Measurements from ENCODE around the gene CDK13. TPM values are rescaled to one million over a fixed set of nuclear protein-coding genes. Genes with fewer than 3 reads are reported as not detected.

CDK13 gene
- total and polyA plus RNA-seq, 9 of the 15 experiments (the other 6 are each of a cell fraction or from before 2014, with no cell fraction given) = 9.8 to 46.1 (median 32.4) TPM

DNA sequence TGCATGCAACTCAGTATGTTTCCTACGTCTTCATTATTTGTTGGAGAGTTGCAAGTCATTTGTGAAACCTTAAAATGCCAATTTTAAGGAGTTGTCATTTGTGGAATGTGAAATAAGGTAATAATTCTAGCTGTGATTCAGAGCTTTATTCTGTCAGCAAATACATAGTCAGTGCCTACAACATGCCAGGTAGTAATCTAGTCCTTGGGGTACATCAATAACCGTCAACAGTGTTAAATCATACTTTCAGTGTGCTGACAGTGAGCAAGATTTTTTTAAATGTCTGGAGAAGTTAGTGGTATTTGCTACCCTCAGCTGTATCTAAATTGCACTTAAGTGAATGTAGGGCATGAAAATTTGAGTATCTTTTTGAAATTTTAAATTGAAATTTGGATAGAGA is 147.7 kb downstream of the CDK13 start:
- DNase-seq (ENCODE audit: extremely low read depth in 1 of 4, low spot score in 3 of 4) = no peak
- no TSS peak for BruUV-seq (replicated peaks)
- CTCF ChIA-PET (ENCODE audit: low intra/inter-chr PET ratio) = no interaction called here
- Histone ChIP-seq H3K36me3 (ENCODE audit: control insufficient read depth, insufficient read depth, low read length) (peaks cover 41% of the 10 kb centered on the region; the same call in 2 of the 3 replicates), H3K27ac (ENCODE audit: extremely low read depth, low read depth, low read length) (no peak overlapping the region), H3K4me2 (ENCODE audit: insufficient read depth, low read length) (no peak overlapping the region), H3K79me2 (ENCODE audit: control insufficient read depth, insufficient read depth, low read length) (no peaks in the 10 kb centered on the region), H4K20me1 (replicated peaks; ENCODE audit: control insufficient read depth, insufficient read depth, low read length) (0 out of 2 replicates have a peak, but pooled peaks cover 3% of the 10 kb centered on the region), H3K9me1 (ENCODE audit: control insufficient read depth, insufficient read depth, low read length) (no peaks in the 10 kb centered on the region), H3K9me3 (replicated peaks; ENCODE audit: control insufficient read depth, insufficient read depth, low read depth, low read length) (no peaks in the 10 kb centered on the region), H3K4me1 (replicated peaks in 1 of 2; ENCODE audit: control insufficient read depth in 2 of 2, insufficient read depth in 2 of 2, low read length in 2 of 2) (no peaks in the 10 kb centered on the region), H3K9ac (ENCODE audit: insufficient read depth in 1 of 2, low read depth in 2 of 2, low read length in 2 of 2) (no peak overlapping the region), H3K27me3 (ENCODE audit: control insufficient read depth in 2 of 2, insufficient read depth in 2 of 2, low read length in 2 of 2) (no peaks in the 10 kb centered on the region), H2AFZ (ENCODE audit: low read depth, low read length) (no peak overlapping the region), H3K4me3 (no peak overlapping the region)
- TF ChIP-seq MAFG (tag; conservative IDR thresholded peaks at IDR 0.05) = 0 out of 2 replicates have a peak, but pooled peaks have one; percentile 16
- TF ChIP-seq ZNF316 (IDR thresholded peaks at IDR 0.05) = 0 out of 2 replicates have a peak, but pooled peaks have one; percentile 28
- no peak for TF ChIP-seq NFRKB (IDR thresholded peaks at IDR 0.05; ENCODE audit: low read depth)
- peak; percentile 74 for FAIRE-seq
- POLR2A ChIA-PET = interaction anchor here (0.6 kb wide), 1 partner anchor 82 kb away, joined by 3 read pairs; no protein-coding TSS in a partner anchor
- no peak for ATAC-seq
- 90% methylated on average over 2 of the region's 2 CpGs for WGBS (ENCODE audit: insufficient coverage, low coverage, missing lambda C conversion rate)
- in situ Hi-C loops (cut with MboI) = no loop called here
- intact Hi-C loops (cut with micrococcal nuclease) = no loop called here

DNA sequence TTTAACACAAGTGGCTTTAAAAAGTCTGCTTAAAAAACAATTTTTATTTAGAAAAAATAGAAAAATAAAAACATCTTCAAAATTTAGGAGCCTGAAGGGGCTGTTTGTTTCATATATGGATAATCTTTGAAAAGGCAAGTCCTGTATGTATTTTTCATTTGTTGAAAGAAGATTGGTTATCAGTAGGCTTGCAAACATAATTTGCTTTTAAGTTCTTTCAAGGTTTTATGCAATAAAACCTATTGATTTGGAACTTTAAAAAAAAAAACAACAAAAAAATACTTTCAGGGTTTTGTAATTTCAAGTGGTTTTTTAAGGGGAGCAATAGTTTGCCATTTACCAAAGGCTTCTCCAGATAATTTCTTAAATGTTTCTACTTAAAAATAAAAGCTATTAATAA is 148.8 kb downstream of the CDK13 start:
- no peak overlapping the region for H3K27ac ChIP-seq (ENCODE audit: extremely low read depth, low read depth, low read length)
- in situ Hi-C loops (cut with MboI) (no loop called here), intact Hi-C loops (cut with micrococcal nuclease) (no loop called here)
- no peak for ATAC-seq
- H2AFZ ChIP-seq (ENCODE audit: low read depth, low read length) = no peak overlapping the region
- ChIA-PET POLR2A (interaction anchor here (1.1 kb wide), 1 partner anchor 314 kb away, joined by 4 read pairs; no protein-coding TSS in a partner anchor), CTCF (ENCODE audit: low intra/inter-chr PET ratio) (no interaction called here)
- no peak overlapping the region for H3K4me3 ChIP-seq
- H3K9ac ChIP-seq (ENCODE audit: insufficient read depth in 1 of 2, low read depth in 2 of 2, low read length in 2 of 2) = no peak overlapping the region
- H3K79me2 ChIP-seq (ENCODE audit: control insufficient read depth, insufficient read depth, low read length) = no peaks in the 10 kb centered on the region
- FAIRE-seq = peak; percentile 56
- H3K9me3 ChIP-seq (replicated peaks; ENCODE audit: control insufficient read depth, insufficient read depth, low read depth, low read length) = no peaks in the 10 kb centered on the region
- H3K36me3 ChIP-seq (ENCODE audit: control insufficient read depth, insufficient read depth, low read length) = peaks cover 32% of the 10 kb centered on the region; the same call in 2 of the 3 replicates
- BruUV-seq (replicated peaks) = no TSS peak
- no peak for TF ChIP-seq CEBPG (CRISPR knock-in tag; IDR thresholded peaks at IDR 0.05)
- TF ChIP-seq CEBPG (tag; conservative IDR thresholded peaks at IDR 0.05 in 1 of 2, IDR thresholded peaks at IDR 0.05 in 1 of 2) = no peak
- TF ChIP-seq ZNF354B (CRISPR knock-in tag; IDR thresholded peaks at IDR 0.05) = no peak
- no peak for TF ChIP-seq TEAD2 (tag; IDR thresholded peaks at IDR 0.05)
- TF ChIP-seq PHTF2 (CRISPR knock-in tag; IDR thresholded peaks at IDR 0.05) = no peak
- TF ChIP-seq, protein P1, sequence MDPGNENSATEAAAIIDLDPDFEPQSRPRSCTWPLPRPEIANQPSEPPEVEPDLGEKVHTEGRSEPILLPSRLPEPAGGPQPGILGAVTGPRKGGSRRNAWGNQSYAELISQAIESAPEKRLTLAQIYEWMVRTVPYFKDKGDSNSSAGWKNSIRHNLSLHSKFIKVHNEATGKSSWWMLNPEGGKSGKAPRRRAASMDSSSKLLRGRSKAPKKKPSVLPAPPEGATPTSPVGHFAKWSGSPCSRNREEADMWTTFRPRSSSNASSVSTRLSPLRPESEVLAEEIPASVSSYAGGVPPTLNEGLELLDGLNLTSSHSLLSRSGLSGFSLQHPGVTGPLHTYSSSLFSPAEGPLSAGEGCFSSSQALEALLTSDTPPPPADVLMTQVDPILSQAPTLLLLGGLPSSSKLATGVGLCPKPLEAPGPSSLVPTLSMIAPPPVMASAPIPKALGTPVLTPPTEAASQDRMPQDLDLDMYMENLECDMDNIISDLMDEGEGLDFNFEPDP (CRISPR knock-in tag; IDR thresholded peaks at IDR 0.05) = no peak
- no peak for TF ChIP-seq BRF2 (IDR thresholded peaks at IDR 0.05; ENCODE audit: borderline replicate concordance, insufficient read depth, insufficient read length)
- TF ChIP-seq KAT2B (IDR thresholded peaks at IDR 0.05; ENCODE audit: low read depth, low read length) = no peak
- TF ChIP-seq L3MBTL2 (IDR thresholded peaks at IDR 0.05) = no peak
- no peak for TF ChIP-seq KDM2B (CRISPR knock-in tag; IDR thresholded peaks at IDR 0.05)
- no peaks in the 10 kb centered on the region for H3K27me3 ChIP-seq (ENCODE audit: control insufficient read depth in 2 of 2, insufficient read depth in 2 of 2, low read length in 2 of 2)
- no peaks in the 10 kb centered on the region for H4K20me1 ChIP-seq (replicated peaks; ENCODE audit: control insufficient read depth, insufficient read depth, low read length)
- no peak overlapping the region for H3K4me2 ChIP-seq (ENCODE audit: insufficient read depth, low read length)
- no peak for DNase-seq (ENCODE audit: extremely low read depth in 1 of 4, low spot score in 3 of 4)
- H3K9me1 ChIP-seq (ENCODE audit: control insufficient read depth, insufficient read depth, low read length) = no peaks in the 10 kb centered on the region
- H3K4me1 ChIP-seq (replicated peaks in 1 of 2; ENCODE audit: control insufficient read depth in 2 of 2, insufficient read depth in 2 of 2, low read length in 2 of 2) = no peaks in the 10 kb centered on the region
